Measurements from ENCODE around the gene FAM219A.
A peak's percentile ranks its signal among the peaks of the same experiment; 100 is the strongest.

The FAM219A gene

DNA sequence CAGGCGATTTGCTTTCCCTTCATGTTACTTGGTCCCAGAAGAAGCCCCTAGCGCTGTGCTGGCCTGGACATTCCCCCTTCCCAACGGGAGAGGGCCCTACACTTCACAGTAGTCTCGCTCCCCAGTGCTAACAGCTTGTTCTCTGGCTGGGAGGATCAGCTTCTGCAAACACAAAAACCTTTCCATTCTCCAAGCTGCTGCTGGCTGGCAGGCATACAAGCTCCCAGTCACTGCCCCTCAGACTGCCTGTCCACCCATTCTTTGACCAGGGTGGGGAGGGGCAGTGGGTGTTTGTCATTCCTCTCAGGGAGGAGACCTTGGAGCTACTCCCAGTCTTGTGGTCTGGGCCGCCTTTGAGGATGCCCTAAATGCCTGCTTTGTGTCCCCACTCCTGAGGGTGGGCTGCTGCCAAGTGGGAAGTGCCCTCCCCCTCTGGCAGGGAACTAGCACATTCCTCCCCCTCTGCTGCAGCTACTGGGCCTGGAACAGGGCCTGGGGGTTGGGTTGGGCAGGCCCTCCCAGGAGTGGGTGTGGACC, 43.6 kb upstream of the FAM219A start (continued):
- peak; percentile 56 for TF ChIP-seq KLF1 (tag by site-specific recombination; IDR thresholded peaks at IDR 0.05)
- TF ChIP-seq EGR2 (tag by site-specific recombination; IDR thresholded peaks at IDR 0.05; ENCODE audit: low read depth): peak; percentile 92
- peak; percentile 80 for TF ChIP-seq ZFHX2 (tag by site-specific recombination; conservative IDR thresholded peaks at IDR 0.05)
- TF ChIP-seq GLIS1 (tag by site-specific recombination; IDR thresholded peaks at IDR 0.05): no peak
- TF ChIP-seq, protein P1, sequence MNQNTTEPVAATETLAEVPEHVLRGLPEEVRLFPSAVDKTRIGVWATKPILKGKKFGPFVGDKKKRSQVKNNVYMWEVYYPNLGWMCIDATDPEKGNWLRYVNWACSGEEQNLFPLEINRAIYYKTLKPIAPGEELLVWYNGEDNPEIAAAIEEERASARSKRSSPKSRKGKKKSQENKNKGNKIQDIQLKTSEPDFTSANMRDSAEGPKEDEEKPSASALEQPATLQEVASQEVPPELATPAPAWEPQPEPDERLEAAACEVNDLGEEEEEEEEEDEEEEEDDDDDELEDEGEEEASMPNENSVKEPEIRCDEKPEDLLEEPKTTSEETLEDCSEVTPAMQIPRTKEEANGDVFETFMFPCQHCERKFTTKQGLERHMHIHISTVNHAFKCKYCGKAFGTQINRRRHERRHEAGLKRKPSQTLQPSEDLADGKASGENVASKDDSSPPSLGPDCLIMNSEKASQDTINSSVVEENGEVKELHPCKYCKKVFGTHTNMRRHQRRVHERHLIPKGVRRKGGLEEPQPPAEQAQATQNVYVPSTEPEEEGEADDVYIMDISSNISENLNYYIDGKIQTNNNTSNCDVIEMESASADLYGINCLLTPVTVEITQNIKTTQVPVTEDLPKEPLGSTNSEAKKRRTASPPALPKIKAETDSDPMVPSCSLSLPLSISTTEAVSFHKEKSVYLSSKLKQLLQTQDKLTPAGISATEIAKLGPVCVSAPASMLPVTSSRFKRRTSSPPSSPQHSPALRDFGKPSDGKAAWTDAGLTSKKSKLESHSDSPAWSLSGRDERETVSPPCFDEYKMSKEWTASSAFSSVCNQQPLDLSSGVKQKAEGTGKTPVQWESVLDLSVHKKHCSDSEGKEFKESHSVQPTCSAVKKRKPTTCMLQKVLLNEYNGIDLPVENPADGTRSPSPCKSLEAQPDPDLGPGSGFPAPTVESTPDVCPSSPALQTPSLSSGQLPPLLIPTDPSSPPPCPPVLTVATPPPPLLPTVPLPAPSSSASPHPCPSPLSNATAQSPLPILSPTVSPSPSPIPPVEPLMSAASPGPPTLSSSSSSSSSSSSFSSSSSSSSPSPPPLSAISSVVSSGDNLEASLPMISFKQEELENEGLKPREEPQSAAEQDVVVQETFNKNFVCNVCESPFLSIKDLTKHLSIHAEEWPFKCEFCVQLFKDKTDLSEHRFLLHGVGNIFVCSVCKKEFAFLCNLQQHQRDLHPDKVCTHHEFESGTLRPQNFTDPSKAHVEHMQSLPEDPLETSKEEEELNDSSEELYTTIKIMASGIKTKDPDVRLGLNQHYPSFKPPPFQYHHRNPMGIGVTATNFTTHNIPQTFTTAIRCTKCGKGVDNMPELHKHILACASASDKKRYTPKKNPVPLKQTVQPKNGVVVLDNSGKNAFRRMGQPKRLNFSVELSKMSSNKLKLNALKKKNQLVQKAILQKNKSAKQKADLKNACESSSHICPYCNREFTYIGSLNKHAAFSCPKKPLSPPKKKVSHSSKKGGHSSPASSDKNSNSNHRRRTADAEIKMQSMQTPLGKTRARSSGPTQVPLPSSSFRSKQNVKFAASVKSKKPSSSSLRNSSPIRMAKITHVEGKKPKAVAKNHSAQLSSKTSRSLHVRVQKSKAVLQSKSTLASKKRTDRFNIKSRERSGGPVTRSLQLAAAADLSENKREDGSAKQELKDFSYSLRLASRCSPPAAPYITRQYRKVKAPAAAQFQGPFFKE (tag by site-specific recombination; IDR thresholded peaks at IDR 0.05; ENCODE audit: borderline replicate concordance): no peak
- TF ChIP-seq, protein P2, sequence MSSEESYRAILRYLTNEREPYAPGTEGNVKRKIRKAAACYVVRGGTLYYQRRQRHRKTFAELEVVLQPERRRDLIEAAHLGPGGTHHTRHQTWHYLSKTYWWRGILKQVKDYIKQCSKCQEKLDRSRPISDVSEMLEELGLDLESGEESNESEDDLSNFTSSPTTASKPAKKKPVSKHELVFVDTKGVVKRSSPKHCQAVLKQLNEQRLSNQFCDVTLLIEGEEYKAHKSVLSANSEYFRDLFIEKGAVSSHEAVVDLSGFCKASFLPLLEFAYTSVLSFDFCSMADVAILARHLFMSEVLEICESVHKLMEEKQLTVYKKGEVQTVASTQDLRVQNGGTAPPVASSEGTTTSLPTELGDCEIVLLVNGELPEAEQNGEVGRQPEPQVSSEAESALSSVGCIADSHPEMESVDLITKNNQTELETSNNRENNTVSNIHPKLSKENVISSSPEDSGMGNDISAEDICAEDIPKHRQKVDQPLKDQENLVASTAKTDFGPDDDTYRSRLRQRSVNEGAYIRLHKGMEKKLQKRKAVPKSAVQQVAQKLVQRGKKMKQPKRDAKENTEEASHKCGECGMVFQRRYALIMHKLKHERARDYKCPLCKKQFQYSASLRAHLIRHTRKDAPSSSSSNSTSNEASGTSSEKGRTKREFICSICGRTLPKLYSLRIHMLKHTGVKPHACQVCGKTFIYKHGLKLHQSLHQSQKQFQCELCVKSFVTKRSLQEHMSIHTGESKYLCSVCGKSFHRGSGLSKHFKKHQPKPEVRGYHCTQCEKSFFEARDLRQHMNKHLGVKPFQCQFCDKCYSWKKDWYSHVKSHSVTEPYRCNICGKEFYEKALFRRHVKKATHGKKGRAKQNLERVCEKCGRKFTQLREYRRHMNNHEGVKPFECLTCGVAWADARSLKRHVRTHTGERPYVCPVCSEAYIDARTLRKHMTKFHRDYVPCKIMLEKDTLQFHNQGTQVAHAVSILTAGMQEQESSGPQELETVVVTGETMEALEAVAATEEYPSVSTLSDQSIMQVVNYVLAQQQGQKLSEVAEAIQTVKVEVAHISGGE (tag by site-specific recombination; conservative IDR thresholded peaks at IDR 0.05; ENCODE audit: low read depth): no peak
- TF ChIP-seq ZNF23 (tag by site-specific recombination; IDR thresholded peaks at IDR 0.05; ENCODE audit: borderline replicate concordance): no peak

DNA sequence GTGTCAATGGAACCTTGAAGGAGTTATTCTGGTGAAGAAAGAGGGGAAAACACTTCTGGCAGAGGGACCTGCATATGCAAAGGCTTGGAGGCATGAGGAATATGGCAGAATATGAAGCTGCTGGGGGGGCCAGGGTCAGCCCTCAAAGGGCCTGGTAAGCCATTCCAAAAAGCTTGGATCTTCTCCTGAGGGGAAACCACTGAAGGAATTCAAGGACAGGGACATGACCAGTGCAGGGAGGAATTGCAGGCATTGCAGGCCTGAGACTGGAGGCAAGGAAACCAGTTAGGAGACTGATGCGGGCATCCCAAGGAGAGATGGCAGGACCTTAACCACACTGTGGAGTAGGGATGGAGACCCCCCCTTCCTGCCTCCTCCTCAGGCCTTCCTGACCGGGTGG, 43.0 kb upstream of the FAM219A start:
- ChIA-PET CTCF (interaction anchor here (0.7 to 11.0 kb wide), 36 partner anchors 9 to 428 kb away, joined by 3 to 132 read pairs (median 6); no protein-coding TSS in a partner anchor), POLR2A (no interaction called here)
- no peak overlapping the region for H3K27ac ChIP-seq (ENCODE audit: extremely low read depth, low read depth, low read length)
- H3K36me3 ChIP-seq (ENCODE audit: control insufficient read depth in 2 of 2, insufficient read depth in 1 of 2, low read length in 2 of 2): no peaks in the 10 kb centered on the region
- H3K4me3 ChIP-seq (ENCODE audit: low read depth, low read length): no peak overlapping the region
- H3K9me3 ChIP-seq (ENCODE audit: control insufficient read depth, insufficient read depth, low read depth, low read length): no peaks in the 10 kb centered on the region
- H3K4me1 ChIP-seq (ENCODE audit: control insufficient read depth, insufficient read depth, low read length): no peaks in the 10 kb centered on the region
- no peak for TF ChIP-seq ZNF473 (tag by site-specific recombination; IDR thresholded peaks at IDR 0.05)
- TF ChIP-seq MEIS1 (CRISPR knock-in tag; IDR thresholded peaks at IDR 0.05; ENCODE audit: borderline replicate concordance): no peak
- TF ChIP-seq, protein P3, sequence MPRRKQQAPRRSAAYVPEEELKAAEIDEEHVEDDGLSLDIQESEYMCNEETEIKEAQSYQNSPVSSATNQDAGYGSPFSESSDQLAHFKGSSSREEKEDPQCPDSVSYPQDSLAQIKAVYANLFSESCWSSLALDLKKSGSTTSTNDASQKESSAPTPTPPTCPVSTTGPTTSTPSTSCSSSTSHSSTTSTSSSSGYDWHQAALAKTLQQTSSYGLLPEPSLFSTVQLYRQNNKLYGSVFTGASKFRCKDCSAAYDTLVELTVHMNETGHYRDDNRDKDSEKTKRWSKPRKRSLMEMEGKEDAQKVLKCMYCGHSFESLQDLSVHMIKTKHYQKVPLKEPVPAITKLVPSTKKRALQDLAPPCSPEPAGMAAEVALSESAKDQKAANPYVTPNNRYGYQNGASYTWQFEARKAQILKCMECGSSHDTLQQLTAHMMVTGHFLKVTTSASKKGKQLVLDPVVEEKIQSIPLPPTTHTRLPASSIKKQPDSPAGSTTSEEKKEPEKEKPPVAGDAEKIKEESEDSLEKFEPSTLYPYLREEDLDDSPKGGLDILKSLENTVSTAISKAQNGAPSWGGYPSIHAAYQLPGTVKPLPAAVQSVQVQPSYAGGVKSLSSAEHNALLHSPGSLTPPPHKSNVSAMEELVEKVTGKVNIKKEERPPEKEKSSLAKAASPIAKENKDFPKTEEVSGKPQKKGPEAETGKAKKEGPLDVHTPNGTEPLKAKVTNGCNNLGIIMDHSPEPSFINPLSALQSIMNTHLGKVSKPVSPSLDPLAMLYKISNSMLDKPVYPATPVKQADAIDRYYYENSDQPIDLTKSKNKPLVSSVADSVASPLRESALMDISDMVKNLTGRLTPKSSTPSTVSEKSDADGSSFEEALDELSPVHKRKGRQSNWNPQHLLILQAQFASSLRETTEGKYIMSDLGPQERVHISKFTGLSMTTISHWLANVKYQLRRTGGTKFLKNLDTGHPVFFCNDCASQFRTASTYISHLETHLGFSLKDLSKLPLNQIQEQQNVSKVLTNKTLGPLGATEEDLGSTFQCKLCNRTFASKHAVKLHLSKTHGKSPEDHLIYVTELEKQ (tag by site-specific recombination; IDR thresholded peaks at IDR 0.05; ENCODE audit: borderline replicate concordance): no peak
- TF ChIP-seq, protein P4, sequence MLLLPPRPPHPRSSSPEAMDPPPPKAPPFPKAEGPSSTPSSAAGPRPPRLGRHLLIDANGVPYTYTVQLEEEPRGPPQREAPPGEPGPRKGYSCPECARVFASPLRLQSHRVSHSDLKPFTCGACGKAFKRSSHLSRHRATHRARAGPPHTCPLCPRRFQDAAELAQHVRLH (tag by site-specific recombination; IDR thresholded peaks at IDR 0.05): no peak
- no peak for TF ChIP-seq ZNF571 (tag by site-specific recombination; IDR thresholded peaks at IDR 0.05)
- no peak for TF ChIP-seq ZNF544 (tag by site-specific recombination; IDR thresholded peaks at IDR 0.05)
- TF ChIP-seq ZNF521 (tag by site-specific recombination; IDR thresholded peaks at IDR 0.05): no peak
- TF ChIP-seq, protein P5, sequence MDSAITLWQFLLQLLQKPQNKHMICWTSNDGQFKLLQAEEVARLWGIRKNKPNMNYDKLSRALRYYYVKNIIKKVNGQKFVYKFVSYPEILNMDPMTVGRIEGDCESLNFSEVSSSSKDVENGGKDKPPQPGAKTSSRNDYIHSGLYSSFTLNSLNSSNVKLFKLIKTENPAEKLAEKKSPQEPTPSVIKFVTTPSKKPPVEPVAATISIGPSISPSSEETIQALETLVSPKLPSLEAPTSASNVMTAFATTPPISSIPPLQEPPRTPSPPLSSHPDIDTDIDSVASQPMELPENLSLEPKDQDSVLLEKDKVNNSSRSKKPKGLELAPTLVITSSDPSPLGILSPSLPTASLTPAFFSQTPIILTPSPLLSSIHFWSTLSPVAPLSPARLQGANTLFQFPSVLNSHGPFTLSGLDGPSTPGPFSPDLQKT (IDR thresholded peaks at IDR 0.05; ENCODE audit: borderline replicate concordance, low read depth, low read length): no peak
- TF ChIP-seq SCRT1 (tag by site-specific recombination; IDR thresholded peaks at IDR 0.05; ENCODE audit: borderline replicate concordance): no peak
- TF ChIP-seq ZSCAN30 (tag by site-specific recombination; IDR thresholded peaks at IDR 0.05): no peak
- TF ChIP-seq, protein P6, sequence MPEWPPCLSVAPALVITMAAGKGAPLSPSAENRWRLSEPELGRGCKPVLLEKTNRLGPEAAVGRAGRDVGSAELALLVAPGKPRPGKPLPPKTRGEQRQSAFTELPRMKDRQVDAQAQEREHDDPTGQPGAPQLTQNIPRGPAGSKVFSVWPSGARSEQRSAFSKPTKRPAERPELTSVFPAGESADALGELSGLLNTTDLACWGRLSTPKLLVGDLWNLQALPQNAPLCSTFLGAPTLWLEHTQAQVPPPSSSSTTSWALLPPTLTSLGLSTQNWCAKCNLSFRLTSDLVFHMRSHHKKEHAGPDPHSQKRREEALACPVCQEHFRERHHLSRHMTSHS (tag by site-specific recombination; IDR thresholded peaks at IDR 0.05): no peak

Data from HEK293 (cell line).